ENCODE data around the gene ANGEL1. TPM values are rescaled to one million over a fixed set of nuclear protein-coding genes. Genes with fewer than 3 reads are reported as not detected.

ANGEL1 gene
- total and polyA plus RNA-seq, 3 donors from 2014 or later: 126 to 150 (median 132) TPM

- WGBS, 2 donors: 56 to 81% methylated on average over 4 to 7 of the region's 7 CpGs
- TF ChIP-seq CTCF (IDR thresholded peaks at IDR 0.05) (no peak), POLR2A (IDR thresholded peaks at IDR 0.05) (no peak)
- H3K9me3 ChIP-seq: no peaks in the 10 kb centered on the region
- DNase-seq: peak; percentile 86
- H3K27ac ChIP-seq: peak overlapping the region in 1 of 2 donors; percentile 41
- no peaks in the 10 kb centered on the region for H3K27me3 ChIP-seq
- no peak overlapping the region for H3K4me3 ChIP-seq
- H3K36me3 ChIP-seq (ENCODE audit: low read depth, missing control alignments): no peaks in the 10 kb centered on the region
- intact Hi-C loops (cut with DNase I; ENCODE audit: low total_unique reads): no loop called here
- H3K4me1 ChIP-seq: peaks cover 16% of the 10 kb centered on the region
Observed at GRCh38 chr14:76829650-76830421, 17.2 kb upstream of the ANGEL1 start.

- intact Hi-C loops (cut with DNase I; ENCODE audit: low total_unique reads): no loop called here
- Histone ChIP-seq H3K9me3 (no peaks in the 10 kb centered on the region), H3K4me3 (no peak overlapping the region), H3K27ac (peak overlapping the region in 1 of 2 donors; percentile 41), H3K36me3 (ENCODE audit: low read depth, missing control alignments) (no peaks in the 10 kb centered on the region), H3K4me1 (peaks cover 16% of the 10 kb centered on the region), H3K27me3 (no peaks in the 10 kb centered on the region)
- TF ChIP-seq CTCF (IDR thresholded peaks at IDR 0.05): no peak
- no peak for TF ChIP-seq POLR2A (IDR thresholded peaks at IDR 0.05)
- no peak for DNase-seq
- 53 to 76% methylated on average over 3 of the region's 3 CpGs for WGBS, 2 donors
Observed at GRCh38 chr14:76829013-76829365, 16.3 kb upstream of the ANGEL1 start.

GRCh38 chr14:76828339-76829012, 15.8 kb upstream of the ANGEL1 start:
- intact Hi-C loops (cut with DNase I; ENCODE audit: low total_unique reads): no loop called here
- no peak for DNase-seq
- no peaks in the 10 kb centered on the region for H3K27me3 ChIP-seq
- 61 to 64% methylated on average over 16 to 17 of the region's 17 CpGs for WGBS, 2 donors
- H3K27ac ChIP-seq: peak overlapping the region in 1 of 2 donors; percentile 1
- TF ChIP-seq POLR2A (IDR thresholded peaks at IDR 0.05) (no peak), CTCF (IDR thresholded peaks at IDR 0.05) (no peak)
- no peaks in the 10 kb centered on the region for H3K36me3 ChIP-seq (ENCODE audit: low read depth, missing control alignments)
- H3K4me1 ChIP-seq: peaks cover 16% of the 10 kb centered on the region
- H3K9me3 ChIP-seq: no peaks in the 10 kb centered on the region
- no peak overlapping the region for H3K4me3 ChIP-seq

DNA sequence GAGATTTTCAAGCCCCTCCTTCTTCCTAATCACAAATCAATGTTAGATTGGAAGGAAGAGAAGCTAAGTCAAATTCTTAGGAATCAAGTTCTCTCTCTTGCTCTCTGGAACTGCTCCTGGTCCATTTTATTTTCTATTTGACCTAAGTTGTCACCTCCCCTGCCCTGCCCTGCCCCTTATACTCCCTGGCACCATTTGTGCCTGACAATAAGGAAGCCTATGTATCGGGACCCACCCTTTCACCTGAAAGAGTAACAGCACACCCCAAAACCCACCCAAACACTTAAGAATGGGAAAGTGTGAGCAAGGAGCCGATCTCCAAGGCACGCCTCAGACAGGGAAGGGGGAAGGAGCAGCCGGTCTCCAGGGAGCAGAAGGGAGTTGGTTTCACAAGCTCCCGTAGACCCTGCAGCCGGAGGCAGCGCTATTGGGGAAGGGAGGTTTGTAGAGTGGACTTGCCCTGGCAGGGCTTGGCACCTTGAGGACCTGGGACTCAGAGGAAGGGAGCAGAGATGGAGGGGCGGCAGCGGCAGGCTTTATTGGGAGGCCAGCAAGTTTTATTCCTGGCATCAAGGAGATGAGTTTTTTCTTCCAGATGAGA, 15.1 kb upstream of the ANGEL1 start:
- no peaks in the 10 kb centered on the region for H3K9me3 ChIP-seq
- peaks cover 16% of the 10 kb centered on the region for H3K4me1 ChIP-seq
- no peaks in the 10 kb centered on the region for H3K36me3 ChIP-seq (ENCODE audit: low read depth, missing control alignments)
- intact Hi-C loops (cut with DNase I; ENCODE audit: low total_unique reads): no loop called here
- 41 to 46% methylated on average over 9 of the region's 9 CpGs for WGBS, 2 donors
- no peak for DNase-seq
- TF ChIP-seq CTCF (IDR thresholded peaks at IDR 0.05) (no peak), POLR2A (IDR thresholded peaks at IDR 0.05) (no peak)
- H3K4me3 ChIP-seq: no peak overlapping the region
- H3K27me3 ChIP-seq: no peaks in the 10 kb centered on the region
- H3K27ac ChIP-seq: no peak overlapping the region

Measured in testis (tissue), 3 donors.